Stimulated activated CD4-positive, alpha-beta T cell treated with anti-CD3 and anti-CD28 coated beads, Interleukin-12 subunit alpha, Interleukin-12 subunit beta, amount 100 ng/mL, for 48 hours (primary cell): Measurements from ENCODE around the gene RUFY2.

ENCODE experiments used
- DNase-seq, 3 donors: peaks; one replicate each; pipeline ENCODE4 v3.0.0-alpha.2; 2020; ENCODE audit warnings: low read depth in 2 of 3, low spot score in 1 of 3

RUFY2 gene

GRCh38 chr10:68365611-68366010, 41.5 kb downstream of the RUFY2 start:
- no peak for DNase-seq

DNA sequence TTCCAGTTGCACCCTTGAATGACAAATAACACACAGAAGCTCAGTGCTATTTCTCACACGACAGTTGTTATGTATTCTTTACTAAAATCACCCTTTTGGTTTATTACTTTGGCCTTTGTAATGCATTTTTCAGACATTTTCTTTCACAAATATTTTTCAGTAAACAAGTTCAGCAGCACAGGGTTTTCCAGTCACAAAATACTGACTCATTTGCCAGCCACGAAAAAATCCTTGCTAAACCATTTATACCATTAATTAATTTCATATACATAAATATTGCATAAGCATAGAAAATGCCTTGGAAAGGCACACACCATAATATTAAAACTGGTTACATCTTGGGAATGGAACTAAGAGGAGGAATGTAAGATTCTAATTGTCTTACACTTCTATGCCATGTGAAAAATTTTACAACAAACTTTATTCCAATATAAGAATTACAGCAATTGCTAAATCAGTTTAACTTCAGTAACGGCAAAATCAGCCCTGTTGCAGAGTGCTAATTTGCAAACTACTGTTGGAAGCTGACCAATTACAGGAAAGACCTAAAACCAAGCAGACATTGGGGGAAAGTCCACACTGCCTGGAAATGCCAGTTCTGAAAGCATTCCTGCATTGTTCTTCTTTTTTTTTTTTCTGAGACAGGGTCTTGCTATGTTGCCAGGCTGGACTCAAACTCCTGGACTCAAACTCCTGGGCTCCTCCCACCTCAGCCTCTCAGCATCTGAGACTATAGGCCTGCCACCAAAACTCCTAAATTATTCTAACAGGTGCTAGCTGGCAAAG, 42.8 kb downstream of the RUFY2 start:
- DNase-seq = no peak

GRCh38 chr10:68362590-68362989, 44.5 kb downstream of the RUFY2 start:
- no peak for DNase-seq

GRCh38 chr10:68359189-68359588, 47.9 kb downstream of the RUFY2 start:
- no peak for DNase-seq

DNA sequence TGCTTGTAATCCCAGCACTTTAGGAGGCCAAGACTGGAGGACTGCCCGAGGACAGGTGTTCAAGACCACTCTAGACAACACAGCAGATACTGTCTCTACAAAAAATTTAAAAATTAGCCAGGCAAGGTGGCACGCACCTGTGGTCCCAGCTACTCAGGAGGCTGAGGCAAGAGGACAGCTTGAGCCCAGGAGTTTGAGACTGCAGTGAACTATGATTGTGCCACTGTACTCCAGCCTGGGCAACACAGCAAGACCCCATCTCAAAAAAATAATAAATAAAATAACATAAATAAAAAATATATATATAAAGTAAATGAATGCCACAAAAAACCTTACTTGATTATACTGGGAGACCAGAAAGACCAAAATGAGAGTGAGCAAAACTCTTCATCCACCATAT, 53.5 kb downstream of the RUFY2 start:
- no peak for DNase-seq

DNA sequence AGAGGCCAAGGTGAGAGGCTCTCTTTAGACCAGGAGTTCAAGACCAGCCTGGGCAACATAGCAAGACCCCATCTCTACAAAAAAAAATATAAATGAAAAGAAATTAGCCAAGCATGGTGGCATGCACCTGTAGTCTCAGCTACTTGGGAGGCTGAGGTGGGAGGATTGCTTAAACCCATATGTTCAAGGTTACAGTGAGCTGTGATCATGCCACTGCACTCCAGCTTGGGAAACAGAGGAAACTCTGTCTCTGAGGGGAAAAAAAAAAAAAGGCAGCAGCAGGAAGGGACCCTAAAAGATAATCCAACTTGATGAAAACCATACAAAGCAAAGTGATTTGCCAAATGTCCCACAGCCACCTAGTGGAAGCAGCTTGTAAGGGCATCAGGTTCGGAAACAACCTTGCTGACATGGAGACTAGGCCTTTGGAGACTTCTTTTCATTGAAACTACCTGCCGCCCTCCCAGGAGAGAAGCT, 58.8 kb downstream of the RUFY2 start:
- DNase-seq = peak; percentile 13 to 50 (median 17)

DNA sequence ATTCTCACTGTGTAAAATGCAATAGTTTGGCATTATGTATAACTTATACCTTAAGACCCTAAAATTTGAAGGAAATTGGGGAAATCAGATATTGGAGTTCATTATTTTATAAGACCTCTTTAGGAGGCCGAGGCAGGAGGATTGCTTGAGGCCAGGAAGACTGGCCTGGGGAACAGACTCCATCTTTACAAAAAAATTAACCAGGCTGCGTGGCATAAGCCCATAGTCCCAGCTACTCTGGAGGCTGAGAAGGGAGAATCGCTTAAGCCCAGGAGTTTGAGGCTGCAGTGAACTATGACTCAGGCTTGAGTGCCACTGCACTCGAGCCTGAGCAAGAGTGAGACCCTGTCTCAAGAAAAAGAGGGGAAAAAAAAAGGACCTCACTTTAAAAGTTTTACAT, 60.3 kb downstream of the RUFY2 start:
- DNase-seq = no peak

DNA sequence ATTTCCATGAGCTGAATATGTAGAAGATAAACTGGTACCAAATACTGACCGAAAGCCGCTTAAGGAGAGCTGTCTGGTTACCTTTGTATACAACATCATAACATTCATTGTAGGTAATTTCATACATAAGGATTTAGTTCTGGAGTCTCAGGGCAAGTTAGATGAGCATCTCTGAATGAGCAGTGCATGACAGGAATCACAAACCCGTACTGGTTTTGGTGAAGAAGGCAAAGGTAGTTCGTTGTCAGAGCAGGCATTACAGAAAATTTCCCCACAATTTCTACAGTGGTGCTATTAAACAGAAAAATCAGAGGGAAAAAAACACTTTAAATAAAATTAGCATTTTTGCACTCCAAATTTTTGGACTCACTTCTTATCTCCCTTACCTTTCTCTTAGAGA, 61.5 kb downstream of the RUFY2 start:
- DNase-seq = no peak

GRCh38 chr10:68342909-68343516, 64.1 kb downstream of the RUFY2 start:
- DNase-seq = no peak

- DNase-seq = no peak
Observed at GRCh38 chr10:68340358-68341080, 66.6 kb downstream of the RUFY2 start.

GRCh38 chr10:68336754-68337351, 70.2 kb downstream of the RUFY2 start:
- DNase-seq = no peak

- no peak for DNase-seq
Observed at GRCh38 chr10:68334672-68335467, 72.2 kb downstream of the RUFY2 start.

DNA sequence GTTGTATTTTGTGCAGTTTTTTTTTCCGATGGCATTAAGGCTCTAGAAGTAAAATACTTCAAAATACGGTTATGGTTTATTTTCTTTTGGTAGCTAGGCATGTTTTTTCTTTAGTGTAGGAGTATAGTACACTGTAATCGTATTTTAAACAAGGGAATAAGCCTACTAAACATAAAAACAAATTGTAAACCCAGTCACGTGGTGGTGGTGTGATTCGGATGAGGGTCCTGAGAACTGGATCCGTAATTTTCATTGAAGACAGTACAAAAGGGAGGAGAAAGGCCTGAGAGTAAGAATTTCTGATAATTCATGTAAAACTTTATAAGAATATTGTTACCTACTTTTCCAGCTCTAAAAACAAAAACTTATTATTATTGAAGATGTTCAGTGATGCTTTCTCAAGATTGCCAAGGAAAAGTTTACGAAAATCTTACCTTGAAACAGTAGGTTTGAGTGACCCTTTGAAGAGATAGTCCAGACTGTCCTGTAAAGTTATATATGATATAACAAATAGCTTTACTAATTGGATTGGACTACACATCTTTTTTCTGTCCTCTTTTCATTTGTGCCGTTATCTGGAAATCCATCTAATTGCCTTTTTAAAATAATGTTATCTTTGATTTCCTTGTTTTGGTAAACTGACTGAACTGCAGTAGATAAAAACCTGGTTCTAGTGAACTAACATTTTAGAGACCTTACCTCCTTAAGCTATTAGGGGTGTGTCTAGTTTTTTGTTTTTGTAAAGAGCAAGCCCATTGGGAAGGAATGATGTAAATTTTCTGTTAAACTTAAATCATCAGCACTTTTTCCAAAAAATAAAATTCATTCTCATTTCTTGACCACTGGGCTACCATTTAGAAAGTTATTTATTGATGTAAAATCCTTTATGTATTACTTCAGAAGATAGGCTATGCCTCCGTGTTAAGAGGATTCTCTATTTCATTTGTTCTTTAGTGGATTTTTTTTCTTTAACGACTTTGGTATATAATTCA, 73.3 kb downstream of the RUFY2 start:
- DNase-seq = no peak

DNA sequence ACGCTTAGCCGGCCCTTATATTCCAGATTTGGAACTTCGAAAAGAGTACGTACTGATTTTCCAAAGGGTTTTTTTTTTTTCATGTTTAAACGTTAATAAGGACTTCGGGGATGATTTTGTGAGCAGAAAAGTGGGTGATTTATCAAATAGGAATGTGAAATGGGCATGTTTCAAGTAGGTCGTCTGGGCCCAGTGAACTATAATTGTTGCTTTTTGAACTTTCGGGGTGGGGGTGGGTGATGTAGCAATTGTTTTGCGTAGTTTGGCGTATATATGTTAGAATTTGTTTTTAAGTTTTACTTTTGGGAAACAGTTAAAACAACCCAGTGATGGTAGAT, 74.0 kb downstream of the RUFY2 start:
- DNase-seq = no peak

DNA sequence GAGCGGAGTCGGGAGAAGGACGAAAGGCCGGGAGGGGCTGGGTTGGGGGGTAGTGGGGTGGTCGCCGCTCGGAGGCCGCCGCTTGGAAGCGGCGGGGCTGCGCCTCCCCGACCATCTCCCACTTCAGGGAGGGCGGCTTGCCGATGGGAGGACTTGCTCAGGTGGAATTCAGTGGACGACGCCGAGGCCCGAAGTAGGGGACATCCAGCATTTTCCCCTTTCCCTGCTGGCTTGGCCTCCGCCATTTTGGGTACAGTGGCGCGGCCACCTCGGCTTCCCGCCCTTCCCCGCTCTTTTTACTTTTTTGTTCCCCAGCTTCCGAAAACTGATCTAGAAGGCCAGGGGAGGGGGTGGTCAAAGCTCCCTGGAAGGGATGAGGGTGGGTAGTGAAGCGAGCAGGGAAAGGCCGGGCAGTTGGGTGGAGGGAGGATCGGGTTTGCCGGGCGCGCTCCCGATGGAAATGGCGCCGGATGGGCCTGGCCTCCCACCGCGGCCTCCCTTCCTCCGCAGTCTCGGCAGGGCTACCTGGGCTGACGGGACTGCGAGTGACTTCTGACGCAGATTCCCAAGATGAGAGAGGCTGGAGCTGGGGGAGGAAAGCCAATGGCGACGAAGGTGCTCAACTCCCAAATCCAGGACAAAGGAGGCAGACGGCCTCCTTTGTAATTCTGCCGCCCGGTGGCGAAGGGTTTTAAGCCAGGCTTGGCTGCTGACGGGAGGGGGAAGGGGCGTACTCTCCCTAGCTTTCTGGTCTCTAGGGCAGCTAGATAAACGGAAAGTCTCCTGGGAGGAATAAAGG, 74.6 kb downstream of the RUFY2 start, which contains the start of gene PBLD:
Gene PBLD (minus strand): TSS at position 670 of the 799 bp plus-strand sequence. CDS start 26,084 bp downstream, outside the sequence.
- peak; percentile 39 to 49 (median 46) for DNase-seq

GRCh38 chr10:68331455-68332258, 75.4 kb downstream of the RUFY2 start, which contains the start of gene HNRNPH3:
HNRNPH3 (plus strand) TSS chr10:68332064; CDS start chr10:68337222, 5,158 bp downstream.
- peak; percentile 98 for DNase-seq

- peak in 1 of 3 donors; percentile 7 for DNase-seq
Observed at GRCh38 chr10:68330852-68331454, 76.1 kb downstream of the RUFY2 start.
